ENCODE data around the gene GAD2.

GAD2 gene

GRCh38 chr10:26242706-26243350 lies 26.3 kb downstream of the GAD2 start:
- no peak for TF ChIP-seq CTCF (IDR thresholded peaks at IDR 0.05; ENCODE audit: borderline replicate concordance, insufficient read depth, low read depth, low read length)
- H3K4me3 ChIP-seq (ENCODE audit: low read depth, low read length) = no peak overlapping the region

GRCh38 chr10:26243351-26243720 lies 26.8 kb downstream of the GAD2 start:
- no peak overlapping the region for H3K4me3 ChIP-seq (ENCODE audit: low read depth, low read length)
- TF ChIP-seq CTCF (IDR thresholded peaks at IDR 0.05; ENCODE audit: borderline replicate concordance, insufficient read depth, low read depth, low read length) = no peak

- no peak for TF ChIP-seq CTCF (IDR thresholded peaks at IDR 0.05; ENCODE audit: borderline replicate concordance, insufficient read depth, low read depth, low read length)
- no peak overlapping the region for H3K4me3 ChIP-seq (ENCODE audit: low read depth, low read length)
Observed at GRCh38 chr10:26249681-26250080, 33.1 kb downstream of the GAD2 start.

- H3K4me3 ChIP-seq (ENCODE audit: low read depth, low read length) = no peak overlapping the region
- TF ChIP-seq CTCF (IDR thresholded peaks at IDR 0.05; ENCODE audit: borderline replicate concordance, insufficient read depth, low read depth, low read length) = no peak
Observed at GRCh38 chr10:26251925-26252324, 35.4 kb downstream of the GAD2 start.

GRCh38 chr10:26254616-26255015 lies 38.0 kb downstream of the GAD2 start:
- no peak overlapping the region for H3K4me3 ChIP-seq (ENCODE audit: low read depth, low read length)
- TF ChIP-seq CTCF (IDR thresholded peaks at IDR 0.05; ENCODE audit: borderline replicate concordance, insufficient read depth, low read depth, low read length) = no peak

- H3K4me3 ChIP-seq (ENCODE audit: low read depth, low read length) = no peak overlapping the region
- no peak for TF ChIP-seq CTCF (IDR thresholded peaks at IDR 0.05; ENCODE audit: borderline replicate concordance, insufficient read depth, low read depth, low read length)
Observed at GRCh38 chr10:26259341-26259740, 42.8 kb downstream of the GAD2 start.

GRCh38 chr10:26269754-26270153 lies 53.2 kb downstream of the GAD2 start:
- H3K4me3 ChIP-seq (ENCODE audit: low read depth, low read length) = no peak overlapping the region
- TF ChIP-seq CTCF (IDR thresholded peaks at IDR 0.05; ENCODE audit: borderline replicate concordance, insufficient read depth, low read depth, low read length) = peak; percentile 15; the same call in 1 of the 2 replicates
